ENCODE measurements around the gene SAMD10.

- TF ChIP-seq CTCF (conservative IDR thresholded peaks at IDR 0.05; ENCODE audit: low read length) (no peak), EZH2phosphoT487 (IDR thresholded peaks at IDR 0.05; ENCODE audit: borderline replicate concordance) (no peak)
These were observed 33.2 kb downstream of the SAMD10 start for GRCh38 chr20:63945921-63946920.

Data from Loucy (cell line).